Karpas-422 (cell line): ENCODE measurements around the gene MYOG. TPM values are rescaled to one million over a fixed set of nuclear protein-coding genes. Genes with fewer than 3 reads are reported as not detected.

Experiments used
- DNase-seq: peaks from one replicate; pipeline ENCODE4 v3.0.0-alpha.2; 2015
- H2AFZ ChIP-seq: fragments of 200-600 bp; sonication (generic); 2 replicates; pipeline ENCODE4 v1.6.1; 2014; ENCODE audit warnings: antibody characterized with exemption, low read length, mixed read lengths
- H3K27ac ChIP-seq: fragments of 200-600 bp; sonication (generic); 2 replicates; pipeline ENCODE4 v1.5.1; 2014; ENCODE audit warnings: mild to moderate bottlenecking, low read length, moderate library complexity
- H3K27me3 ChIP-seq: fragments of 200-600 bp; sonication (generic); 2 replicates; pipeline ENCODE4 v1.6.1; 2014; ENCODE audit warnings: low read length, mixed read lengths
- H3K36me3 ChIP-seq: fragments of 200-600 bp; sonication (generic); 2 replicates; pipeline ENCODE4 v1.6.1; 2014; ENCODE audit warnings: low read length, mixed read lengths; ENCODE audit not compliant: insufficient read depth
- H3K4me1 ChIP-seq: fragments of 200-600 bp; sonication (generic); 2 replicates; pipeline ENCODE4 v1.6.1; 2014; ENCODE audit warnings: mild to moderate bottlenecking, low read length, mixed read lengths
- H3K4me2 ChIP-seq: fragments of 200-600 bp; sonication (generic); 2 replicates; pipeline ENCODE4 v1.6.1; 2014; ENCODE audit warnings: low read length, low read depth, mild to moderate bottlenecking; ENCODE audit not compliant: poor library complexity, severe bottlenecking
- H3K4me3 ChIP-seq: fragments of 200-600 bp; sonication (generic); 2 replicates; pipeline ENCODE4 v1.5.1; 2014; ENCODE audit warnings: mild to moderate bottlenecking, antibody characterized with exemption, low read length, mixed read lengths
- H3K79me2 ChIP-seq: fragments of 200-600 bp; sonication (generic); 2 replicates; pipeline ENCODE4 v1.6.1; 2014; ENCODE audit warnings: mild to moderate bottlenecking, low read length, mixed read lengths
- H3K9ac ChIP-seq: fragments of 200-600 bp; sonication (generic); 2 replicates; pipeline ENCODE4 v1.6.0; 2014; ENCODE audit warnings: low read length
- H3K9me2 ChIP-seq: fragments of 200-600 bp; sonication (generic), shearing (Covaris generic); replicated peaks from 2 replicates; pipeline ENCODE4 v1.6.0; 2014; ENCODE audit warnings: mild to moderate bottlenecking, low read length, moderate library complexity; ENCODE audit not compliant: insufficient read depth
- H3K9me3 ChIP-seq: fragments of 300-700, 200-600 bp; sonication (generic); 2 replicates; pipeline ENCODE4 v1.6.1; 2014; ENCODE audit warnings: low read length, mixed read lengths
- H4K20me1 ChIP-seq: fragments of 200-600 bp; sonication (generic); 2 replicates; pipeline ENCODE4 v1.6.1; 2014; ENCODE audit warnings: mild to moderate bottlenecking, antibody characterized with exemption, low read length, low read depth; ENCODE audit not compliant: insufficient read depth
- total RNA-seq: library from RNA; depleted of rRNA; stranded (reverse); fragments of >200 nt; shearing (Covaris generic); gene quantifications from 2 replicates; pipeline ENCODE4 v1.2.3, GENCODE V29; 2014; ENCODE audit warnings: low replicate concordance

MYOG gene
- total RNA-seq, 1 experiment from 2014 or later, result not detected

DNA sequence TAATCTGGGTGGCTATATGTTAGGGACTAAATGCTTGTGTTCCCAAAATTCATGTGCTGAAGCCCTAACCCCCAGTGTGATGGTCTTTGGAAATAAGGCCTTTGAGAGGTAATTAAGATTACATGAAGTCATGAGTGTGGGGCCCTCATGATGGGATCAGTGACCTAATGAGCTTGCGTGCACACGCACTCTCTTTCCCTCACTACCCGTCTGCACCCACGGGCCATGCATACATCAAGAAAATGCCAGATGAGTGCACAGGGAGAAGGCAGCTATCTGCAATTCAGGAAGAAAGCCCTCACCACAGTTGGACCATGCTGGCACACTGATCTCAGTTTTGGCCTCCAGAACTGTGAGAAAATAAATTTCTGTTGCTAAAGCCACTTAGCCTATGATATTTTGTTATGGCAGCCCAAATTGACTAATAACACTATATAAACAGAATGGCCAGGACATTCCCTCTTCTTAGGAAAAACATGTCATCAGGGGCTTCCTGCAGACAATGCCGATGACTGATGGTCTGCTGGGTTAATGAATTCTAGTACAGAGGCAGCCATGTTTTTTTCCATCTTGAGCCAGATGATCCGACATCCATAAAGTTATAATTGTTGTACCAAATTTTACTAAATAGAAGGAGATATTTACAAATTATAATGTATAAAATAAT lies 18.1 kb upstream of the MYOG start:
- no peak overlapping the region for H3K4me2 ChIP-seq
- H3K27ac ChIP-seq, result no peak overlapping the region
- peaks cover 4% of the 10 kb centered on the region; the same call in 1 of the 2 replicates for H3K4me1 ChIP-seq
- H2AFZ ChIP-seq, result no peak overlapping the region
- H3K79me2 ChIP-seq, result no peaks in the 10 kb centered on the region
- no peak overlapping the region for H3K4me3 ChIP-seq
- DNase-seq, result no peak
- no peaks in the 10 kb centered on the region for H3K9me2 ChIP-seq
- H3K9ac ChIP-seq, result no peak overlapping the region
- no peaks in the 10 kb centered on the region for H3K9me3 ChIP-seq
- no peaks in the 10 kb centered on the region for H3K36me3 ChIP-seq
- no peaks in the 10 kb centered on the region for H3K27me3 ChIP-seq
- H4K20me1 ChIP-seq, result no peaks in the 10 kb centered on the region

- Histone ChIP-seq H2AFZ (no peak overlapping the region), H3K79me2 (no peaks in the 10 kb centered on the region), H4K20me1 (no peaks in the 10 kb centered on the region), H3K9ac (no peak overlapping the region), H3K27me3 (no peaks in the 10 kb centered on the region), H3K4me2 (no peak overlapping the region), H3K9me2 (no peaks in the 10 kb centered on the region), H3K4me1 (peaks cover 4% of the 10 kb centered on the region; the same call in 1 of the 2 replicates), H3K4me3 (no peak overlapping the region), H3K9me3 (no peaks in the 10 kb centered on the region), H3K36me3 (no peaks in the 10 kb centered on the region), H3K27ac (no peak overlapping the region)
- DNase-seq, result no peak
Measured at GRCh38 chr1:203103216-203103615, 17.4 kb upstream of the MYOG start.

GRCh38 chr1:203101813-203102634 lies 16.2 kb upstream of the MYOG start:
- no peak overlapping the region for H3K4me3 ChIP-seq
- H3K27ac ChIP-seq, result no peak overlapping the region
- no peak for DNase-seq

DNA sequence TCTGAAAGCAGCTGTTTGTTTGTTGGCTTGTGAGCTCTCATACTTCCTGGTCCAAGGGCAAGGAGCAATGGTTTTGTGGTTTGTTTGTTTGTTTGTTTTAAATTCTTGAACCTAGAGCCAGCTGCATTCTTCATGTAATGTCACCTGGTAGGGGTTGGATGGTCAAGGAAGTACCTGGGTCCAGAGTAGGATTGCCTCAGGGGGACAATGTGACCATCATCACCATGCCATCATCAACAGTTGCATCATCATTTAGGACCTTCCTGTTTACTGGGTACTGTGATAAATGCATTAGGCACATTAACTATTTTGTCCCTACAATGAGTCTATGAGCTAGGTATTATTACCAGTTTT lies 14.7 kb upstream of the MYOG start:
- Histone ChIP-seq H3K4me3 (no peak overlapping the region), H3K79me2 (no peaks in the 10 kb centered on the region), H3K9me3 (no peaks in the 10 kb centered on the region), H3K4me2 (no peak overlapping the region), H3K9ac (no peak overlapping the region), H4K20me1 (no peaks in the 10 kb centered on the region), H3K36me3 (no peaks in the 10 kb centered on the region), H3K9me2 (no peaks in the 10 kb centered on the region), H2AFZ (no peak overlapping the region), H3K4me1 (peaks cover 4% of the 10 kb centered on the region; the same call in 1 of the 2 replicates), H3K27ac (no peak overlapping the region), H3K27me3 (no peaks in the 10 kb centered on the region)
- DNase-seq, result no peak

More at GRCh38 chr1:203101813-203102634, 16.2 kb upstream of the MYOG start:
- no peak overlapping the region for H3K9ac ChIP-seq
- no peak overlapping the region for H3K4me2 ChIP-seq
- peaks cover 4% of the 10 kb centered on the region; the same call in 1 of the 2 replicates for H3K4me1 ChIP-seq
- no peak overlapping the region for H2AFZ ChIP-seq
- no peaks in the 10 kb centered on the region for H4K20me1 ChIP-seq
- H3K9me3 ChIP-seq, result no peaks in the 10 kb centered on the region
- no peaks in the 10 kb centered on the region for H3K36me3 ChIP-seq
- H3K79me2 ChIP-seq, result no peaks in the 10 kb centered on the region
- no peaks in the 10 kb centered on the region for H3K9me2 ChIP-seq
- no peaks in the 10 kb centered on the region for H3K27me3 ChIP-seq

GRCh38 chr1:203099805-203100515 lies 14.1 kb upstream of the MYOG start:
- Histone ChIP-seq H3K4me3 (no peak overlapping the region), H3K4me2 (no peak overlapping the region), H3K27ac (no peak overlapping the region), H3K27me3 (no peaks in the 10 kb centered on the region; the same call in 1 of the 2 replicates), H3K79me2 (no peaks in the 10 kb centered on the region), H2AFZ (no peak overlapping the region), H4K20me1 (no peaks in the 10 kb centered on the region), H3K9me2 (no peaks in the 10 kb centered on the region), H3K4me1 (peaks cover 4% of the 10 kb centered on the region; the same call in 1 of the 2 replicates), H3K9me3 (0 out of 2 replicates have a peak, but pooled peaks cover 2% of the 10 kb centered on the region), H3K36me3 (no peaks in the 10 kb centered on the region), H3K9ac (no peak overlapping the region)
- DNase-seq, result no peak

- Histone ChIP-seq H3K9me2 (no peaks in the 10 kb centered on the region), H3K27ac (no peak overlapping the region), H3K4me3 (no peak overlapping the region), H3K4me2 (no peak overlapping the region), H3K79me2 (no peaks in the 10 kb centered on the region), H3K36me3 (no peaks in the 10 kb centered on the region), H4K20me1 (no peaks in the 10 kb centered on the region), H2AFZ (no peak overlapping the region), H3K4me1 (peaks cover 4% of the 10 kb centered on the region; the same call in 1 of the 2 replicates), H3K27me3 (peaks cover 4% of the 10 kb centered on the region; the same call in 1 of the 2 replicates), H3K9ac (no peak overlapping the region), H3K9me3 (peaks cover 5% of the 10 kb centered on the region; the same call in 1 of the 2 replicates)
- DNase-seq, result no peak
Measured at GRCh38 chr1:203098914-203099520, 13.2 kb upstream of the MYOG start.

- Histone ChIP-seq H2AFZ (no peak overlapping the region), H3K79me2 (no peaks in the 10 kb centered on the region)
Measured at GRCh38 chr1:203098445-203098844, 12.6 kb upstream of the MYOG start.

More at GRCh38 chr1:203098445-203098844, 12.6 kb upstream of the MYOG start:
- no peaks in the 10 kb centered on the region for H3K36me3 ChIP-seq
- no peak overlapping the region for H3K9ac ChIP-seq
- no peak overlapping the region for H3K4me2 ChIP-seq
- peaks cover 4% of the 10 kb centered on the region; the same call in 1 of the 2 replicates for H3K27me3 ChIP-seq
- H3K27ac ChIP-seq, result no peak overlapping the region
- H3K4me1 ChIP-seq, result peaks cover 4% of the 10 kb centered on the region; the same call in 1 of the 2 replicates
- no peaks in the 10 kb centered on the region for H3K9me2 ChIP-seq
- DNase-seq, result no peak
- H4K20me1 ChIP-seq, result no peaks in the 10 kb centered on the region
- H3K4me3 ChIP-seq, result no peak overlapping the region
- peaks cover 5% of the 10 kb centered on the region; the same call in 1 of the 2 replicates for H3K9me3 ChIP-seq
